Heart left ventricle (tissue), 13 donors: Measurements from ENCODE around the gene PDCD1.

Source experiments
- CTCF ChIP-seq, 12 donors: fragments of 200-600 bp; sonication (generic) in 4 of 12; IDR thresholded peaks; one replicate each; pipeline versions ENCODE4 v1.5.0 to v1.8.0; 2018 to 2022; ENCODE audit warnings: antibody characterized with exemption in 12 of 12, mild to moderate bottlenecking in 5 of 12
- POLR2A ChIP-seq, 2 donors: fragments of 450-650 bp; IDR thresholded peaks; one replicate each; pipeline ENCODE4 v1.6.1; 2017; ENCODE audit warnings: antibody characterized with exemption in 2 of 2, mild to moderate bottlenecking in 2 of 2, moderate library complexity in 2 of 2
- donor health status: ischemic (EF 13 %, LVEDD 7.1; RV severe dilation, severe dysfunction).
- donor health status: DM: no; HTN: yes; CAD: no.
- donor health status: DM: no; HTN: no; CAD: no.
- donor health status: ischemic (EF 25% LVEDD 6.9; RV normal size, moderate dysfunction).
- donor health status: ischemic (EF 25% LVEDD 5.7; RV mildly dilated, moderate dysfunction).
- donor health status: ischemic (EF 35%, LVEDD 5.7; RV mildly dilated, moderate dysfunction).
- donor health status: nonischemic (EF 11% LVEDD 7.7; RV severe dilation, severe dysfunction).
- donor health status: DM: yes; HTN: yes; CAD: no.
- donor health status: PGD.
- donor health status: ischemic (EF 29% LVEDD 5.4; RV normal size, mild dysfunction).
- donor health status: nonischemic (EF 23%, LVEDD 6.1; RV moderate dilation, normal function).

GRCh38 chr2:241858206-241859016 is at the start of gene PDCD1:
- TF ChIP-seq CTCF (IDR thresholded peaks at IDR 0.05) (no peak), POLR2A (IDR thresholded peaks at IDR 0.05) (no peak)
